Measurements from ENCODE around the gene SPRED2.

The SPRED2 gene

GRCh38 chr2:65363879-65364666, 68.3 kb downstream of the SPRED2 start:
- no peak for DNase-seq

- DNase-seq, result no peak
Measured at GRCh38 chr2:65361623-65362022, 70.8 kb downstream of the SPRED2 start.

GRCh38 chr2:65360441-65360840, 72.0 kb downstream of the SPRED2 start:
- DNase-seq, result no peak

GRCh38 chr2:65358678-65359400, 73.6 kb downstream of the SPRED2 start:
- no peak for DNase-seq

GRCh38 chr2:65357959-65358294, 74.5 kb downstream of the SPRED2 start:
- no peak for DNase-seq

GRCh38 chr2:65357095-65357958, 75.1 kb downstream of the SPRED2 start:
- no peak for DNase-seq

GRCh38 chr2:65355186-65355831, 77.1 kb downstream of the SPRED2 start:
- no peak for DNase-seq

GRCh38 chr2:65354773-65355172, 77.6 kb downstream of the SPRED2 start:
- no peak for DNase-seq

- DNase-seq, result no peak
Measured at GRCh38 chr2:65353927-65354326, 78.5 kb downstream of the SPRED2 start.

GRCh38 chr2:65353046-65353445, 79.4 kb downstream of the SPRED2 start:
- no peak for DNase-seq

GRCh38 chr2:65351948-65352595, 80.3 kb downstream of the SPRED2 start:
- no peak for DNase-seq

- DNase-seq, result no peak
Measured at GRCh38 chr2:65351234-65351947, 81.0 kb downstream of the SPRED2 start.

GRCh38 chr2:65350651-65351056, 81.7 kb downstream of the SPRED2 start:
- DNase-seq, result no peak

GRCh38 chr2:65349863-65350262, 82.5 kb downstream of the SPRED2 start:
- no peak for DNase-seq

GRCh38 chr2:65347913-65348312, 84.5 kb downstream of the SPRED2 start:
- no peak for DNase-seq

- DNase-seq, result no peak
Measured at GRCh38 chr2:65345631-65346030, 86.8 kb downstream of the SPRED2 start.

GRCh38 chr2:65344689-65345088, 87.7 kb downstream of the SPRED2 start:
- no peak for DNase-seq

- DNase-seq, result no peak
Measured at GRCh38 chr2:65344182-65344581, 88.2 kb downstream of the SPRED2 start.

- no peak for DNase-seq
Measured at GRCh38 chr2:65343386-65343785, 89.0 kb downstream of the SPRED2 start.

- no peak for DNase-seq
Measured at GRCh38 chr2:65340898-65341681, 91.3 kb downstream of the SPRED2 start.

GRCh38 chr2:65339648-65340047, 92.8 kb downstream of the SPRED2 start:
- no peak for DNase-seq

All from activated naive CD4-positive, alpha-beta T cell (primary cell).